PFSK-1 (cell line): Measurements from ENCODE around the gene PTPRN2.

Source experiments
- FOXP2 ChIP-seq: optimal IDR thresholded peaks from 2 replicates; pipeline ENCODE3; 2011; ENCODE audit warnings: borderline replicate concordance, control low read depth, inconsistent platforms; ENCODE audit not compliant: insufficient read depth; ENCODE audit errors: extremely low read length, extremely low read depth
- POLR2AphosphoS5 ChIP-seq: IDR thresholded peaks from 2 replicates; pipeline ENCODE4 v1.6.1; 2012; ENCODE audit warnings: low read depth, mild to moderate bottlenecking, control low read depth, low read length, moderate library complexity
- REST ChIP-seq, 2 experiments: IDR thresholded peaks; 2 replicates each; pipeline versions ENCODE4 v1.6.1 to v1.8.0; 2011 to 2012; ENCODE audit warnings: low read depth in 2 of 2, low read length in 2 of 2, control low read depth in 1 of 2, inconsistent platforms in 1 of 2, mild to moderate bottlenecking in 1 of 2, moderate library complexity in 1 of 2; ENCODE audit not compliant: insufficient read depth in 1 of 2
- SIN3A ChIP-seq: IDR thresholded peaks from 2 replicates; pipeline ENCODE4 v1.6.1; 2012; ENCODE audit warnings: mild to moderate bottlenecking, low read length, moderate library complexity, borderline replicate concordance; ENCODE audit not compliant: insufficient read depth
- TAF1 ChIP-seq: IDR thresholded peaks from 2 replicates; pipeline ENCODE4 v1.6.1; 2012; ENCODE audit warnings: low read length, control low read depth, borderline replicate concordance; ENCODE audit not compliant: insufficient read depth

The PTPRN2 gene

GRCh38 chr7:157820796-157821195, 766.8 kb downstream of the PTPRN2 start:
- TF ChIP-seq FOXP2 (no peak), TAF1 (no peak), REST (IDR thresholded peaks at IDR 0.05; ENCODE audit: insufficient read depth in 1 of 2, low read depth in 2 of 2, low read length in 2 of 2) (no peak), SIN3A (no peak), POLR2AphosphoS5 (no peak)

- no peak for TF ChIP-seq POLR2AphosphoS5
- TF ChIP-seq FOXP2, result no peak
- TF ChIP-seq SIN3A, result no peak
These were observed 768.2 kb downstream of the PTPRN2 start for GRCh38 chr7:157819455-157819807.

- TF ChIP-seq TAF1, result no peak
These were observed 768.7 kb downstream of the PTPRN2 start for GRCh38 chr7:157818701-157819454.

- TF ChIP-seq FOXP2 (no peak), TAF1 (no peak), SIN3A (no peak), POLR2AphosphoS5 (no peak), REST (IDR thresholded peaks at IDR 0.05; ENCODE audit: insufficient read depth in 1 of 2, low read depth in 2 of 2, low read length in 2 of 2) (no peak)
These were observed 769.5 kb downstream of the PTPRN2 start for GRCh38 chr7:157817944-157818700.

- TF ChIP-seq TAF1 (no peak), SIN3A (no peak), FOXP2 (no peak), REST (IDR thresholded peaks at IDR 0.05; ENCODE audit: insufficient read depth in 1 of 2, low read depth in 2 of 2, low read length in 2 of 2) (no peak), POLR2AphosphoS5 (no peak)
These were observed 770.2 kb downstream of the PTPRN2 start for GRCh38 chr7:157817433-157817832.

GRCh38 chr7:157816526-157817250, 770.9 kb downstream of the PTPRN2 start:
- no peak for TF ChIP-seq FOXP2

GRCh38 chr7:157816086-157816485, 771.5 kb downstream of the PTPRN2 start:
- no peak for TF ChIP-seq FOXP2
- no peak for TF ChIP-seq POLR2AphosphoS5
- no peak for TF ChIP-seq SIN3A
- no peak for TF ChIP-seq TAF1
- TF ChIP-seq REST (IDR thresholded peaks at IDR 0.05; ENCODE audit: insufficient read depth in 1 of 2, low read depth in 2 of 2, low read length in 2 of 2), result no peak
